Astrocyte (in vitro differentiated cells and primary cell): ENCODE results near the gene NT5C1B.

Source experiments
- EZH2 ChIP-seq: IDR thresholded peaks from 2 replicates; pipeline ENCODE4 v1.6.1; 2012; ENCODE audit warnings: mild to moderate bottlenecking, low read length, inconsistent platforms; ENCODE audit not compliant: insufficient read depth
- TF ChIP-seq, protein P1 (sequence below): IDR thresholded peaks from 2 replicates; pipeline ENCODE4 v1.5.1; 2011; ENCODE audit warnings: low read depth, mild to moderate bottlenecking, inconsistent platforms, low read length, moderate library complexity; ENCODE audit not compliant: insufficient read depth

DNA sequence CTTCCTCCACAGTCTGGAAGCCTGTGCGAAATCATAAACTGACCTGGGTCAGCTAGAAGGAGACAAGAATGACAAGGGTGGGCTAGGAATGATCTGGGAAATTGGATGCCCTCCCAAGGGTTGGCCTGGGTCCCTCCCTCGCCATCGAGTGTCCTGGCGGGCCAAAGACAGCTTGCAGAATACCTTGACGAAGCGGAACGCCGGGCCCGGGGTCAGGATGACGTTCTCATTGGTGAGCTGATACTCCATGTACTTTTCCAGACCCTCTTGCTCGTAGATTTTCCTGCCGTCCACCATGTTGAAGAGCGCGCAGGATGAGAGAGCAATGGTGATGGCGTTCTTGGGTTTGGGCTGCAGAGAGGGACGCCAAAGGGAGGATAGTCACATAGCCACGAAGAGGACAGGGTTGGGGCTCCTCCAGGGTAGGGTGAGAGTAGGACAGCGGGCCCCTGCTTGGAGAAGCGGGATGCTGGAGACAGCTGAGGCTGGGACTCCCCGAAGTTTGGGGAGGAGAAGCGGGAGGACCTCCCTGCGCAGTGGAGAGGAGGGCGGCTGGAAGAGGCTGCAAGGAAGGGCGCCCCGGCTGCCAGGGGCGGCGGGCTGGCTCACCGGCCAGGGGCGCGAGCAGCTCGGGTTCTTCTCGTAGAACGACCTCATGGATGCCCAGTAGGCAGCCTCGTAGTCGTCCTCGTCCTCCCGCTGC is 5.3 kb downstream of the NT5C1B start:
- TF ChIP-seq, protein P1, sequence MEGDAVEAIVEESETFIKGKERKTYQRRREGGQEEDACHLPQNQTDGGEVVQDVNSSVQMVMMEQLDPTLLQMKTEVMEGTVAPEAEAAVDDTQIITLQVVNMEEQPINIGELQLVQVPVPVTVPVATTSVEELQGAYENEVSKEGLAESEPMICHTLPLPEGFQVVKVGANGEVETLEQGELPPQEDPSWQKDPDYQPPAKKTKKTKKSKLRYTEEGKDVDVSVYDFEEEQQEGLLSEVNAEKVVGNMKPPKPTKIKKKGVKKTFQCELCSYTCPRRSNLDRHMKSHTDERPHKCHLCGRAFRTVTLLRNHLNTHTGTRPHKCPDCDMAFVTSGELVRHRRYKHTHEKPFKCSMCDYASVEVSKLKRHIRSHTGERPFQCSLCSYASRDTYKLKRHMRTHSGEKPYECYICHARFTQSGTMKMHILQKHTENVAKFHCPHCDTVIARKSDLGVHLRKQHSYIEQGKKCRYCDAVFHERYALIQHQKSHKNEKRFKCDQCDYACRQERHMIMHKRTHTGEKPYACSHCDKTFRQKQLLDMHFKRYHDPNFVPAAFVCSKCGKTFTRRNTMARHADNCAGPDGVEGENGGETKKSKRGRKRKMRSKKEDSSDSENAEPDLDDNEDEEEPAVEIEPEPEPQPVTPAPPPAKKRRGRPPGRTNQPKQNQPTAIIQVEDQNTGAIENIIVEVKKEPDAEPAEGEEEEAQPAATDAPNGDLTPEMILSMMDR = no peak
- no peak for TF ChIP-seq EZH2
